Prostate gland (tissue), 2 donors: ENCODE data around the gene NF2.

ENCODE experiments used
- POLR2A ChIP-seq: fragments of 450-650 bp; IDR thresholded peaks from one replicate; pipeline ENCODE4 v1.6.1; 2016; ENCODE audit warnings: antibody characterized with exemption, mild to moderate bottlenecking
- TF ChIP-seq, protein P1 (sequence below), 4 experiments: fragments of 200-600 bp in 2 of 4; fragments of 450-650 bp in 2 of 4; sonication (generic) in 2 of 4; IDR thresholded peaks; 1 replicate in 3 of 4; 2 replicates in 1 of 4; pipeline ENCODE4 v1.5.1; 2016 to 2019; ENCODE audit warnings: antibody characterized with exemption in 4 of 4, mild to moderate bottlenecking in 2 of 4, moderate library complexity in 2 of 4

DNA sequence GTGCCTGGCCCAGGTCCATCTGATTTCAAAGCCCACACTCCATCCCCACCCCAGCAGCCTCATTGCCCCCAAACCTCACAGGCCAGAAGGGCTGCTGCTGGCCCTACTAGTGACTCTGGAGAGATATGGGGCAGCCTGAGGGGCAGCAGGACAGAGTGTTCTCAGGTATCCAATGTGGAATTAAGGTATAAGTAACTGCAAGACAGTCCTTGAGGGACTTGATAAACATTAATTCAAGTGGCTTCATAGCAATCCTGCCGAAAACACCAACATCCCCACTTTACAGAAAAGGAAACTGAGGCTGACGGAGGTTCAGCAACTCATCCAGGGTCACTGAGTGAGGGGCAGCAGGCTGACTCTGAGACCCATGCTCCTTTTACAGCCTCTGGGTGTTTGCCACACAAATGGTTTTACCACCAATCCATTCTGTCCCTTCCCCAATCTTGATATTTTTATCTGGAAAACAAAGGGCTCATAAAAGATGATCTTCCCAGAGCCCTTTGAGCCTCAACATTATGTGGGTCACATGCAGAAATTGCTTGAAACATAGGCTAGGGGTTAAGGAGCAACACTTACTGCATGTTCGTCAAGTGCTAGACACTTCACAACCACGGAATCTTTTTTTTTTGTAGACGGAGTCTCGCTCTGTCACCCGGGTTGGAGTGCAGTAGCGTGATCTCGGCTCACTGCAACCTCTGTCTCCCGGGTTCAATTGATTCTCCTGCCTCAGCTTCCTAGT is 24.8 kb upstream of the NF2 start:
- TF ChIP-seq, protein P1, sequence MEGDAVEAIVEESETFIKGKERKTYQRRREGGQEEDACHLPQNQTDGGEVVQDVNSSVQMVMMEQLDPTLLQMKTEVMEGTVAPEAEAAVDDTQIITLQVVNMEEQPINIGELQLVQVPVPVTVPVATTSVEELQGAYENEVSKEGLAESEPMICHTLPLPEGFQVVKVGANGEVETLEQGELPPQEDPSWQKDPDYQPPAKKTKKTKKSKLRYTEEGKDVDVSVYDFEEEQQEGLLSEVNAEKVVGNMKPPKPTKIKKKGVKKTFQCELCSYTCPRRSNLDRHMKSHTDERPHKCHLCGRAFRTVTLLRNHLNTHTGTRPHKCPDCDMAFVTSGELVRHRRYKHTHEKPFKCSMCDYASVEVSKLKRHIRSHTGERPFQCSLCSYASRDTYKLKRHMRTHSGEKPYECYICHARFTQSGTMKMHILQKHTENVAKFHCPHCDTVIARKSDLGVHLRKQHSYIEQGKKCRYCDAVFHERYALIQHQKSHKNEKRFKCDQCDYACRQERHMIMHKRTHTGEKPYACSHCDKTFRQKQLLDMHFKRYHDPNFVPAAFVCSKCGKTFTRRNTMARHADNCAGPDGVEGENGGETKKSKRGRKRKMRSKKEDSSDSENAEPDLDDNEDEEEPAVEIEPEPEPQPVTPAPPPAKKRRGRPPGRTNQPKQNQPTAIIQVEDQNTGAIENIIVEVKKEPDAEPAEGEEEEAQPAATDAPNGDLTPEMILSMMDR (IDR thresholded peaks at IDR 0.05), result no peak
- TF ChIP-seq POLR2A, result no peak
